Natural killer cell (primary cell): ENCODE measurements around the gene CAMK2D. TPM values are rescaled to one million over a fixed set of nuclear protein-coding genes. Genes with fewer than 3 reads are reported as not detected.

Experiments
- ATAC-seq, 3 donors: fragments of 150-1000 bp in 2 of 3; fragments of 200-7000 bp in 1 of 3; cut with Tn5 transposase; 1 replicate in 1 of 3; 2 replicates in 2 of 3; pipeline ENCODE4 v1.10.0; 2021; ENCODE audit warnings: mild to moderate bottlenecking in 2 of 3, moderate library complexity in 2 of 3
- DNase-seq, 2 donors: peaks; one replicate each; pipeline versions ENCODE4 v3.0.0 to v3.0.0-alpha.2; 2013 to 2021; ENCODE audit warnings: mixed read lengths in 1 of 2
- H3K27ac ChIP-seq: one replicate; pipeline ENCODE4 v1.5.1; 2013; ENCODE audit warnings: mild to moderate bottlenecking, low read length
- H3K27me3 ChIP-seq: one replicate; pipeline ENCODE4 v1.6.1; 2013; ENCODE audit warnings: low read length; ENCODE audit not compliant: control insufficient read depth, insufficient read depth
- H3K36me3 ChIP-seq: one replicate; pipeline ENCODE4 v1.6.1; 2013; ENCODE audit warnings: low read length; ENCODE audit not compliant: control insufficient read depth, insufficient read depth
- H3K4me1 ChIP-seq: one replicate; pipeline ENCODE4 v1.6.1; 2013; ENCODE audit warnings: low read length; ENCODE audit not compliant: control insufficient read depth, insufficient read depth
- H3K4me3 ChIP-seq: one replicate; pipeline ENCODE4 v1.5.1; 2013; ENCODE audit warnings: low read length
- H3K9me3 ChIP-seq: one replicate; pipeline ENCODE4 v1.6.1; 2013; ENCODE audit warnings: low read length; ENCODE audit not compliant: control insufficient read depth, insufficient read depth
- H3K27ac Mint-ChIP-seq, 2 donors: one replicate each; pipeline ENCODE4 v1.8.0; 2022; ENCODE audit warnings: mild to moderate bottlenecking in 2 of 2, mixed read lengths in 2 of 2, moderate library complexity in 1 of 2
- H3K27me3 Mint-ChIP-seq, 2 donors: one replicate each; pipeline ENCODE4 v1.8.0; 2022; ENCODE audit warnings: low read depth in 2 of 2, mixed read lengths in 2 of 2
- H3K36me3 Mint-ChIP-seq: one replicate; pipeline ENCODE4 v1.8.0; 2022; ENCODE audit warnings: mixed read lengths
- H3K4me1 Mint-ChIP-seq, 2 donors: one replicate each; pipeline ENCODE4 v1.8.0; 2022; ENCODE audit warnings: mixed read lengths in 2 of 2
- H3K4me3 Mint-ChIP-seq: one replicate; pipeline ENCODE4 v1.8.0; 2022; ENCODE audit warnings: mild to moderate bottlenecking, moderate library complexity, mixed read lengths
- H3K9me3 Mint-ChIP-seq, 2 donors: one replicate each; pipeline ENCODE4 v1.8.0; 2022; ENCODE audit warnings: mixed read lengths in 2 of 2
- CTCF ChIP-seq: fragments of 200-600 bp; IDR thresholded peaks from one replicate; pipeline ENCODE4 v1.8.0; 2022; ENCODE audit warnings: antibody characterized with exemption
- WGBS: methylation state at CpG from one replicate; pipeline ENCODE4 v1.1.7; 2013; ENCODE audit warnings: missing lambda C conversion rate; ENCODE audit not compliant: insufficient coverage; 5-methylcytosine and 5-hydroxymethylcytosine counted together
- intact Hi-C: fragments of 100-400 bp; cut with micrococcal nuclease; formaldehyde crosslinking; loops from one replicate; pipeline ENCODE4 v1.14.2; 2022
- total RNA-seq, 4 donors: library from RNA; stranded (reverse); fragments of 120-200 nt in 1 of 4; gene quantifications; one replicate each; pipeline versions ENCODE4 v1.2.3 to v1.2.4, GENCODE V29; 2013 to 2022

CAMK2D gene
- total RNA-seq, 3 donors from 2014 or later (not counting 1 experiment from before 2014, with no cell fraction given), result 31.6 to 40.1 (median 34.5) TPM

DNA sequence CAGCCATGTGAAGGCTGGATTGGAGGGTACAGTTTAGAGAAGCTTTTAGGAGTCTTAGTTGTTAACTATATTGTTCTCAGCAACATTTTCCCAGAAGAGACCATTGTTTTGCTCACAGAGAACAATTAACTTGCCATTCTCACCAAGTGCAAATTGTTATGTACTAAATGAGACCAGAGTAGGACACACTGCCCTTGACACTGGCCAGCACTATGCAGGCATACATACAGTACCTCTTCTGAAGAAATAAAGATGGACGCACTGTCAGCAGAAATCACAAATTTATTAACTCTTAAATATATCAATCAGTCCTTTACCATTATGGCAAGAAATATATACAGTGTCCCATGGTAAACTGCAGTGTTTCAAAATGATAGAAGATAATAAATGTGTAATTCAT is 309.4 kb downstream of the CAMK2D start:
- WGBS, result 100% methylated on average over 1 of the region's 1 CpG
- H3K27ac Mint-ChIP-seq, result no peak overlapping the region
- no peak for TF ChIP-seq CTCF
- intact Hi-C loops, result no loop called here
- no peak overlapping the region for H3K4me3 Mint-ChIP-seq
- ATAC-seq (no peak), DNase-seq (no peak)
- no peaks in the 10 kb centered on the region for H3K9me3 Mint-ChIP-seq
- H3K36me3 Mint-ChIP-seq, result peaks cover 9% of the 10 kb centered on the region
- Histone ChIP-seq H3K9me3 (no peaks in the 10 kb centered on the region), H3K27me3 (no peaks in the 10 kb centered on the region), H3K27ac (no peak overlapping the region), H3K4me3 (no peak overlapping the region), H3K4me1 (no peaks in the 10 kb centered on the region), H3K36me3 (peaks cover 26% of the 10 kb centered on the region)
- H3K4me1 Mint-ChIP-seq, result no peaks in the 10 kb centered on the region
- H3K27me3 Mint-ChIP-seq, result no peaks in the 10 kb centered on the region

DNA sequence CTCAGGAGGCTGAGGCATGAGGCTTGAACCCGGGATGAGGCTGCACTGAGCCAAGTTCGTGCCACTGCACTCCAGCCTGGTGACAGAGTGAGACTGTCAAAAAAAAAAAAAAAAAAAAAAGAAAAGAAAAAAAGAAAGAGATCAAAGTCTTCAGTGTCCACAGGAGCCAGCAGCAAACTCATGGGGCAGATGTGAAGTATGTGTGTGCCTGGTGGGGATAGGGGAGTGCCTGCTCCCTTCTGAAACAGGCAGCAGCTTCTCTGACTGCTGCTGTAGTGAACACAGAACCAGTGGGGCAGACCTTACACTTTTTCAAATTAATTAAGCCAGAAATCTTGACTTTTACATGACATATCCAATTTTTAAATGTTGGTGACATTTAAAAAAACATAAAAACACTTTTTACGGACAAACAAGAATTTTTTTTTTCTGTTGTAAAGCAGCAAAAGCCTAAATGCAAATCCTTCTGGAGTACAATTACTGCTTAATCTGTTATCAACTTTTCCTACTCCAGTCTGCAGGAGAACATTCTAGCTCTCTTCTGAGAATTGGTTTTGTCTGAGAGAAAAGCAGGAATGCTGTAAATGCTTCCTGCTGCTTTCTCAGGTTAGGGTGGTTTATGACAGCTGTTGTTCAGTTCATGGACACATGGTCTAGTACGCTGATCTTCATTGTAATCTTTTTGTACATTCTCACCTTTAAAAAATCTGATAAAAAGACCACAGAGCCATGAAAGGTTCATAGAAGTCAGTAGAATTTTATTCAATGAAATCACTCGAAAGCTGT is 311.1 kb downstream of the CAMK2D start:
- no peaks in the 10 kb centered on the region for H3K36me3 Mint-ChIP-seq
- TF ChIP-seq CTCF, result no peak
- ATAC-seq, result no peak
- Histone ChIP-seq H3K27me3 (no peaks in the 10 kb centered on the region), H3K27ac (no peak overlapping the region), H3K36me3 (peaks cover 10% of the 10 kb centered on the region), H3K4me1 (no peaks in the 10 kb centered on the region), H3K9me3 (no peaks in the 10 kb centered on the region), H3K4me3 (no peak overlapping the region)
- no peaks in the 10 kb centered on the region for H3K4me1 Mint-ChIP-seq
- intact Hi-C loops, result no loop called here
- no peaks in the 10 kb centered on the region for H3K27me3 Mint-ChIP-seq
- no peak overlapping the region for H3K4me3 Mint-ChIP-seq
- H3K9me3 Mint-ChIP-seq, result no peaks in the 10 kb centered on the region
- WGBS, result 97% methylated on average over 2 of the region's 5 CpGs
- no peak for DNase-seq
- H3K27ac Mint-ChIP-seq, result no peak overlapping the region

DNA sequence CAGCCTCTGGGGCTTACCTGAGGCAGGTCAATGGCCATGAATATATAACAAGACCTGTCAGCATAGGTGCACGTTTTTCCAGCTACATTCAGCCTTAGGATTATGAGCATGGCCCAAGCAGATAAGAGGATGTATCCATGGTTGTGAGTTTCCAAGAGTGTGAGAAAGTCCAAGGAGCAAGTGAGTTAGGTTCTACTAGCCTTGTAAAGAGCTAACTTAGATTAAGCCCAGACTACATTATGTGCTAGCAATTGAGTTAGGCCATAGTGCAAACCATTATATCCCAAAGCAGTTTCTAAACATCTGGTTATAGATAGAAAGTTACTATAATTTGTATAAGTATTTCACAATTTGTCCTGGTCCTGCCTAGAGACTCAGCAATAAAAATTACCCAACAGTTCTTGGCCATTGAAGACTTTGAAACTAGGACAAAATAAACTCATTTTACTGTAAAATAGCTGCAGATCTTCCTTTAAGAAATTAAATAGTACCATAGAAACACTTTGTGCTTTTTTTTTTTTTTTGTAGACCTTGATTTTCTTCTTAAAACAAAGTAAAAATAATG is 312.0 kb downstream of the CAMK2D start:
- no peaks in the 10 kb centered on the region for H3K27me3 ChIP-seq
- Mint-ChIP-seq H3K27ac (no peak overlapping the region), H3K27me3 (no peaks in the 10 kb centered on the region), H3K4me1 (no peaks in the 10 kb centered on the region), H3K4me3 (no peak overlapping the region), H3K9me3 (no peaks in the 10 kb centered on the region), H3K36me3 (no peaks in the 10 kb centered on the region)
- 89% methylated on average over 1 of the region's 1 CpG for WGBS
- intact Hi-C loops, result no loop called here
- no peak overlapping the region for H3K4me3 ChIP-seq
- no peaks in the 10 kb centered on the region for H3K9me3 ChIP-seq
- TF ChIP-seq CTCF, result no peak
- H3K4me1 ChIP-seq, result no peaks in the 10 kb centered on the region
- ATAC-seq (no peak), DNase-seq (no peak)
- H3K36me3 ChIP-seq, result peaks cover 5% of the 10 kb centered on the region
- no peak overlapping the region for H3K27ac ChIP-seq
